Nephron (organoid): ENCODE results near the gene LTB4R.

ENCODE experiments used
- H3K27ac Mint-ChIP-seq, 3 experiments: 2 replicates each; pipeline ENCODE4 v1.8.0; 2020; ENCODE audit warnings: mixed read lengths in 3 of 3, mild to moderate bottlenecking in 2 of 3, moderate library complexity in 1 of 3
- H3K27me3 Mint-ChIP-seq: 2 replicates; pipeline ENCODE4 v1.8.0; 2021; ENCODE audit warnings: low read depth, mild to moderate bottlenecking, moderate library complexity, mixed read lengths
- H3K36me3 Mint-ChIP-seq: 2 replicates; pipeline ENCODE4 v1.8.0; 2020; ENCODE audit warnings: low read depth, mixed read lengths
- H3K4me1 Mint-ChIP-seq: 2 replicates; pipeline ENCODE4 v1.8.0; 2020; ENCODE audit warnings: mixed read lengths
- H3K4me3 Mint-ChIP-seq, 3 experiments: 2 replicates each; pipeline ENCODE4 v1.8.0; 2020; ENCODE audit warnings: mild to moderate bottlenecking in 3 of 3, mixed read lengths in 3 of 3, moderate library complexity in 2 of 3
- H3K9me3 Mint-ChIP-seq: 2 replicates; pipeline ENCODE4 v1.8.0; 2020; ENCODE audit warnings: mixed read lengths
- TF ChIP-seq, protein P1 (sequence below), 3 experiments: fragments of 200-600 bp; sonication (generic); IDR thresholded peaks; one replicate each; pipeline ENCODE4 v1.5.0; 2021; ENCODE audit warnings: antibody characterized with exemption in 3 of 3; ENCODE audit not compliant: unreplicated experiment in 3 of 3

The LTB4R gene

DNA sequence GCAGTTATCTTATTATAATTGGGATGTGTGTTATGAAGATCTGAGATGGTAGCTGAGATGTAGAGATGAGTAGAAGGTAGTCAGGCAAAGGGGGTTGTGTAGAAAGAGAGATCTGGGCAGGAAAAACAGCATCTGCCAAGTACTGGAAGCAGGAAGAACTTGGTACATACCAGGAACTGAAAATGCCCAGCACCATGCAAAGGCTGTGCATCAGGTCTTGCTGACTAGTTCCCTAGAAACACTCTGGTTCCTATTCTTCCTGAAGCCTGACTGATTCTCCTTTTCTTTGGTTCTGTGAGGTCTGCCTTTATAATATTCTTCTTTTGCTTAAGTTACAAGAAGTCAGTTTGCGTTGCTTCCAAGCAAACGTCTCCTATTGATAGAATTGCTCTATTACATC lies 50.0 kb downstream of the LTB4R start:
- no peaks in the 10 kb centered on the region for H3K36me3 Mint-ChIP-seq
- H3K4me1 Mint-ChIP-seq, result peaks cover 14% of the 10 kb centered on the region
- H3K9me3 Mint-ChIP-seq, result no peaks in the 10 kb centered on the region
- TF ChIP-seq, protein P1, sequence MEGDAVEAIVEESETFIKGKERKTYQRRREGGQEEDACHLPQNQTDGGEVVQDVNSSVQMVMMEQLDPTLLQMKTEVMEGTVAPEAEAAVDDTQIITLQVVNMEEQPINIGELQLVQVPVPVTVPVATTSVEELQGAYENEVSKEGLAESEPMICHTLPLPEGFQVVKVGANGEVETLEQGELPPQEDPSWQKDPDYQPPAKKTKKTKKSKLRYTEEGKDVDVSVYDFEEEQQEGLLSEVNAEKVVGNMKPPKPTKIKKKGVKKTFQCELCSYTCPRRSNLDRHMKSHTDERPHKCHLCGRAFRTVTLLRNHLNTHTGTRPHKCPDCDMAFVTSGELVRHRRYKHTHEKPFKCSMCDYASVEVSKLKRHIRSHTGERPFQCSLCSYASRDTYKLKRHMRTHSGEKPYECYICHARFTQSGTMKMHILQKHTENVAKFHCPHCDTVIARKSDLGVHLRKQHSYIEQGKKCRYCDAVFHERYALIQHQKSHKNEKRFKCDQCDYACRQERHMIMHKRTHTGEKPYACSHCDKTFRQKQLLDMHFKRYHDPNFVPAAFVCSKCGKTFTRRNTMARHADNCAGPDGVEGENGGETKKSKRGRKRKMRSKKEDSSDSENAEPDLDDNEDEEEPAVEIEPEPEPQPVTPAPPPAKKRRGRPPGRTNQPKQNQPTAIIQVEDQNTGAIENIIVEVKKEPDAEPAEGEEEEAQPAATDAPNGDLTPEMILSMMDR (IDR thresholded peaks at IDR 0.05; ENCODE audit: unreplicated experiment in 3 of 3), result no peak
- peaks cover 21% of the 10 kb centered on the region for H3K27me3 Mint-ChIP-seq
- H3K4me3 Mint-ChIP-seq, result no peak overlapping the region
- no peak overlapping the region for H3K27ac Mint-ChIP-seq

GRCh38 chr14:24362241-24362960 lies 51.1 kb downstream of the LTB4R start:
- Mint-ChIP-seq H3K36me3 (no peaks in the 10 kb centered on the region), H3K27me3 (peaks cover 21% of the 10 kb centered on the region), H3K27ac (no peak overlapping the region), H3K9me3 (no peaks in the 10 kb centered on the region), H3K4me3 (no peak overlapping the region), H3K4me1 (peaks cover 21% of the 10 kb centered on the region)
- TF ChIP-seq, protein P1 (IDR thresholded peaks at IDR 0.05; ENCODE audit: unreplicated experiment in 3 of 3), result no peak

GRCh38 chr14:24363401-24363800 lies 52.1 kb downstream of the LTB4R start:
- Mint-ChIP-seq H3K27me3 (peaks cover 12% of the 10 kb centered on the region), H3K4me1 (peaks cover 24% of the 10 kb centered on the region), H3K4me3 (no peak overlapping the region), H3K9me3 (no peaks in the 10 kb centered on the region), H3K27ac (no peak overlapping the region), H3K36me3 (no peaks in the 10 kb centered on the region)
- TF ChIP-seq, protein P1 (IDR thresholded peaks at IDR 0.05; ENCODE audit: unreplicated experiment in 3 of 3), result no peak

- TF ChIP-seq, protein P1 (IDR thresholded peaks at IDR 0.05; ENCODE audit: unreplicated experiment in 3 of 3), result no peak
- Mint-ChIP-seq H3K27me3 (peaks cover 12% of the 10 kb centered on the region), H3K4me1 (peaks cover 29% of the 10 kb centered on the region)
These were observed 53.5 kb downstream of the LTB4R start for GRCh38 chr14:24364841-24365240.

GRCh38 chr14:24365600-24366412 lies 54.5 kb downstream of the LTB4R start:
- no peaks in the 10 kb centered on the region for H3K36me3 Mint-ChIP-seq
- no peaks in the 10 kb centered on the region for H3K9me3 Mint-ChIP-seq
- peak overlapping the region; percentile 83 to 95 (median 92) for H3K4me3 Mint-ChIP-seq
- peaks cover 31% of the 10 kb centered on the region for H3K4me1 Mint-ChIP-seq
- TF ChIP-seq, protein P1 (IDR thresholded peaks at IDR 0.05; ENCODE audit: unreplicated experiment in 3 of 3), result peak; percentile 85 to 91 (median 90)
- H3K27me3 Mint-ChIP-seq, result peaks cover 9% of the 10 kb centered on the region
- peak overlapping the region; percentile 99 to 100 (median 100) for H3K27ac Mint-ChIP-seq

More at GRCh38 chr14:24364841-24365240, 53.5 kb downstream of the LTB4R start:
- H3K27ac Mint-ChIP-seq, result peak overlapping the region; percentile 99 to 100 (median 100)
- no peak overlapping the region for H3K4me3 Mint-ChIP-seq
- no peaks in the 10 kb centered on the region for H3K36me3 Mint-ChIP-seq
- H3K9me3 Mint-ChIP-seq, result no peaks in the 10 kb centered on the region
